ENCODE results near the gene AKAP8.

AKAP8 gene

DNA sequence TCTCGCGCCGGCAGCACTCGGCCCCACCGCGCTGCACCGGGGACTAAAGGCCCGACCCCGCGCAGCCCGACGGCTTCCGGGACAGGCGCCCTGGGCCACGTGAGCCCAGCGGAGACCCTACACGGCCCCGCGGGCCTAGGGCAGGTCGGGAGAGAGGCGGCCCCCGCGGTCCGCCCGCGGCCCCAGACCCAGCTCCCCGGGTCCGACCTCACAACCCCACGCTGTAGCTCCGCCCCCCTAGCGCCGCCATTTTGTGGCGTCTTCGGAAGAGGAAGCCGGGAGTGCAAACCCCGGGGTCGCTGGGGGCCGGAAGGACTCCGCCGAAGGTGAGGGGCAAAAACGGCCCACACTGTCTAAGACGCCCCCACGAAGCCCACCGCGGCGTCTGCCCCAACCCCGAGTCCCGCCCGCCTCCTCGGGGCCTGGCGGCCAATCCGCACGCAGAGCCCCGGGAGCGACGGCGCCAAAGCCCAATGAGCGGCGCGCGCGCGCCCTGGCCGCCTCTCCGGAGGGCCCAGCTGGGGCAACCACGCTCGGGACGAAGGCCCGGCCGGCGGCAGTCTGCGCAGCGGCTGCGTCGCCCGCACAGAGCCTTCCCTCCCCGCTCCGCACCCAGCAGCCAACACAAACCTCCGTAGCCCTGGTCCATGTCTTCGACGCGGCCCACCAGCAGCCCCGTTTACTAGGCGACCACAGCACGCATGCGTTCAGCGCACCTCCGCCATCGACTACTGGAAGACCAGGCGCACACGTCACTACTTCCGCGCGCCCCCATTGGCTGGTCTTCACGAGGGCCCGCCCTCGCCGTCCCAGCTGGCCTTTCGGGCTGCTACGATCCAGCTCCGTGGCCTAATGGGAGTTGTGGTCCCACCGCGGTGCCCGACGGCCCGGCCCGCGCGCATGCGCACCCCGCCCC, at the start of gene AKAP8:
Gene AKAP8, minus strand, starts transcription at position 705 of the 916 bp plus-strand sequence. Its CDS starts 56 bp downstream, at position 649.
- TF ChIP-seq, protein P1, sequence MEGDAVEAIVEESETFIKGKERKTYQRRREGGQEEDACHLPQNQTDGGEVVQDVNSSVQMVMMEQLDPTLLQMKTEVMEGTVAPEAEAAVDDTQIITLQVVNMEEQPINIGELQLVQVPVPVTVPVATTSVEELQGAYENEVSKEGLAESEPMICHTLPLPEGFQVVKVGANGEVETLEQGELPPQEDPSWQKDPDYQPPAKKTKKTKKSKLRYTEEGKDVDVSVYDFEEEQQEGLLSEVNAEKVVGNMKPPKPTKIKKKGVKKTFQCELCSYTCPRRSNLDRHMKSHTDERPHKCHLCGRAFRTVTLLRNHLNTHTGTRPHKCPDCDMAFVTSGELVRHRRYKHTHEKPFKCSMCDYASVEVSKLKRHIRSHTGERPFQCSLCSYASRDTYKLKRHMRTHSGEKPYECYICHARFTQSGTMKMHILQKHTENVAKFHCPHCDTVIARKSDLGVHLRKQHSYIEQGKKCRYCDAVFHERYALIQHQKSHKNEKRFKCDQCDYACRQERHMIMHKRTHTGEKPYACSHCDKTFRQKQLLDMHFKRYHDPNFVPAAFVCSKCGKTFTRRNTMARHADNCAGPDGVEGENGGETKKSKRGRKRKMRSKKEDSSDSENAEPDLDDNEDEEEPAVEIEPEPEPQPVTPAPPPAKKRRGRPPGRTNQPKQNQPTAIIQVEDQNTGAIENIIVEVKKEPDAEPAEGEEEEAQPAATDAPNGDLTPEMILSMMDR (conservative IDR thresholded peaks at IDR 0.05; ENCODE audit: low read depth, low read length) = no peak
- peak; percentile 99 for DNase-seq (ENCODE audit: low read depth)
- peak within 1 kb of the TSS; percentile 98 for H3K4me3 ChIP-seq (ENCODE audit: low read depth, low read length)

DNA sequence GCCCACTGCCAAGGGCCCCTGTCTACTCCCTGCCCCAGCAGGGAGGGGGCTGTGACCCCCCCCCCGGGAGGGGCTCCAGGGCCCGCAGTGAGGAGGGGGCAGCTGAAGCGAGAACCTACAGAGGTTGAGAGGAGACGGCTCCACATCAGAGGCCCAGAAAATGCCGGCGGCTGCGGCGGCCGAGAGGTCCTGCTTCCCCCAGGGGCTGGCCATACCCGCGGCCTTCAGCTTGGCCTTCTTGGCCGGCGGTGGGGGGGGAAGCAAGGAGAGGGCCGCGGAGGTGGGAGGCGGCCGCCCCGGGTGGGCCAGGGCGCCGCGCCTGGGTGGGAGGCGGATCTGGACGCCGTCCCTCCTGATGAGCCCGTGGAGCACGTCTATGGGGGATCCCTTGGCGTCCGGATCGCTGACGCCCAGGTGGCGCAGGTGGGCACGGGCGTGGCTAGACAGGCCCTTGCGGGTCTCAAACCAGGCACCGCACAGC, 48.4 kb upstream of the AKAP8 start:
- TF ChIP-seq, protein P1 (conservative IDR thresholded peaks at IDR 0.05; ENCODE audit: low read depth, low read length) = no peak
- no peak overlapping the region for H3K4me3 ChIP-seq (ENCODE audit: low read depth, low read length)
- no peak for DNase-seq (ENCODE audit: low read depth)

DNA sequence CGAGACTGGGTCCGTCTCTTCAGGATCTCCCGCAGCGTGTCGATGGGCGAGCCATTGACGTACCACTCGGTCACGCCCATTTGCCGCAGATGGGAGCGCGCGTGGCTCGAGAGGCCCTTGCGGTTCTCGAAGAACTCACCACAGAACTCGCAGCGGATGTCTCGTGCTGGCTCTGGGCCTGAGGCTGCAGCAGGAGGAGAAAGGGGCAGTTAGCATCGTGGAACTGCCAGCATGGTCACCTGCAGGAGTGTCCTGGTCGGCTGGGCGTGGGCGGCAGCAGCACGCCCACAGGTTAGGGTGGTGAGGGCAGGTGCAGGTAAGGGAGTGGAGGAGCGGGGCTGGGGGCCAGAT, 47.7 kb upstream of the AKAP8 start:
- TF ChIP-seq, protein P1 (conservative IDR thresholded peaks at IDR 0.05; ENCODE audit: low read depth, low read length) = no peak
- no peak for DNase-seq (ENCODE audit: low read depth)
- H3K4me3 ChIP-seq (ENCODE audit: low read depth, low read length) = no peak overlapping the region

DNA sequence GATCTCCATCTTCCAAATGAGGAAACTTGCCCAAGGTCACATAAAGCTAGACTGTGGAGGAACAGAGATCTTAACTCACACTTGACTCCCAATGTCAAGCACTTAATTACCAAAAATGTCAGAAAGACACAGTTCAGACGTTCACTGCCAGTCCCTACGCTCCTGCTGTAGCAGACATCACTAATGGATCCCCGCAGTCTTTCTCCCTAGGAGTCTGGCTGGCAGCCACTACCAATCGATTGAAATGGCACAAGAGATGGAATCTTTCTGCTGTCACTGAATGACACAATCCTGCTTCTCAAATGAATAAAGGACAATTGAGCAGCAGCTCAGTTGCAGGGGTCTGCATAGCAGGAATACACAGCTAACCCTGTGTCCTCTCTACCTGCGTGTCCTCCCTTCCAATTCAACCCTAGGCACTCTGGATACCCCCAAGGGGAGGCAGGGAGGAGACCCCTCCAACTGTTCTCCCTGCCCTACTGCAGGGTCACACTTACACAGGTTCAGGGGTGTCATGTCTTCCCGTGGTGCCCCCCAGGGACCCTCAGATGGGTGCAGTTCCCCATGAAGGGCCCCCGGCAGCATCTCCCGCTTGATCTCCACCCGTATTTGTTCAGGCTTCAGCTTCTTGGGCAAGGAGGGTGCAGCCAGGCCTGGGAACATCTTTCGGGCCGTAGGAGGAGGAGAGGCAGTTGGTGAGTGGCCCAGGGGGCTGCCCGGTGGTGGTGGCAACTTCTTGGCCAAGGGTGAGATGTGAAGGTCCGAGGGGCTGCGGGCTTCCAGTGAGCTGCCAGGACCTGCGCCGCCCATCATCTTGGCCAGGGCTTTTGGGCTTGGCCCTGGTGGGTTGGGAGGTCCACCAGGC, 47.1 kb upstream of the AKAP8 start:
- no peak for DNase-seq (ENCODE audit: low read depth)
- TF ChIP-seq, protein P1 (conservative IDR thresholded peaks at IDR 0.05; ENCODE audit: low read depth, low read length) = no peak
- H3K4me3 ChIP-seq (ENCODE audit: low read depth, low read length) = no peak overlapping the region

DNA sequence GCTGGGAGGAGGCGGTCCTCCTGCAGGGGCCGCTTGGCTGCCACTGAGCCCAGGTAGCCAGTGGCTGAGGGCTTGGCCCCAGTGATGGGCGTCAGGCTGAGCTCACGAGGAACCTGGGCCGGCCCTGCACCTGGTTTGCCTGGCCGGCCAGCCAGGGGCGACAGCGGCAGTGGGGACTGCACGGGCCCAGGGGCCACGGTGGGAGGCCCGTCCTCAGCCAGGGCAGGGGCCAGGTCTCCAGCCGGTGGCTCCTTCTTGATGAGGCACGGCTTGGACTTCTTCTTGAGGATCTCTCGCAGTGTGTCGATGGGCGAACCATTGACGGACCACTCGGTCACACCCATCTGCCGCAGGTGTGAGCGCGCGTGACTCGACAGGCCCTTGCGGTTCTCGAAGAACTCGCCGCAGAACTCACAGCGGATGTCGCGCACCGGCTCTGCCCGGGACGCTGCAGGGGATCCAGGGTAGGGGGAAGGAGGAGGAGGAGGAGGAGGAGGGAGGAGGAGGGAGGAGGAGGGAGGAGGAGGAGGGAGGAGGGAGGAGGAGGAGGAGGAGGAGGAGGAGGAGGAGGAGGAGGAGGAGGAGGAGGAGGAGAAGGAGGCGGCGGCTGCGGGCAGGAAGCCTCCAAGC, 45.8 kb upstream of the AKAP8 start:
- H3K4me3 ChIP-seq (ENCODE audit: low read depth, low read length) = no peak overlapping the region
- DNase-seq (ENCODE audit: low read depth) = no peak

DNA sequence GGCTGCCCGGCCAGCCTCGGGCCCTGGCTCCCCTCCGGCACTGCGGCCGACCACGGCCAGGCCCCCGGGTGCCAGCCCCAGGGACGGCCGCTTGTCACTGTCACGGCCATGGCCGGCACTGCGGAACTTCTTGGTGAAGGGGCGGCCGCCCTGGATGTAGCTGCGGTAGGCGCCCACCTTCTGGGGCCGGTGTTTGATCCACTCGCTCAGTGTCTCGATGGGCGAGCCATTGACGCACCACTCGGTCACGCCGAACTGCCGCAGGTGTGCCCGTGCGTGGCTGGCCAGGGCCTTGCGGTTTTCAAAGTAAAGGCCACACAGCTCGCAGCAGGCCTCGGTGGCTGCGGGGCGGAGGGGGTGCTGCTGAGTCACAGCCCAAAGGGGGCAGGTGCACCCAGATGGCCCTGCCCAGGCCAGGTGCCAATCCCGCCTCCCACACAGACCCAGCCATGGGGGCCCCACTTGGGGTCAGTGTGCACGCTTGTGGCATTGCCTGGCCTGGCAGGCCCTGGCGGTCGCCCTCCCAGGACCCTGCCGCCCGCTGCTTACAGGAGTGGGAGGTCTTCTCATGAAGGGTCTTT, 45.2 kb upstream of the AKAP8 start:
- DNase-seq (ENCODE audit: low read depth) = no peak
- no peak overlapping the region for H3K4me3 ChIP-seq (ENCODE audit: low read depth, low read length)
- TF ChIP-seq, protein P1 (conservative IDR thresholded peaks at IDR 0.05; ENCODE audit: low read depth, low read length) = no peak

More for the DNA sequence above, 45.8 kb upstream of the AKAP8 start:
- TF ChIP-seq, protein P1 (conservative IDR thresholded peaks at IDR 0.05; ENCODE audit: low read depth, low read length) = no peak

Data from choroid plexus epithelial cell (primary cell).